GM12872 (cell line): ENCODE results near the gene SHANK1.

Source experiments
- CTCF ChIP-seq: IDR thresholded peaks from 3 replicates; pipeline ENCODE4 v1.5.1; 2011; ENCODE audit warnings: low read depth, mild to moderate bottlenecking, low read length, moderate library complexity; ENCODE audit not compliant: insufficient read depth

SHANK1 gene

GRCh38 chr19:50632151-50632835 lies 87.3 kb downstream of the SHANK1 start:
- TF ChIP-seq CTCF = no peak

- TF ChIP-seq CTCF = no peak
Measured at GRCh38 chr19:50629801-50630200, 89.8 kb downstream of the SHANK1 start.

GRCh38 chr19:50629194-50629593 lies 90.4 kb downstream of the SHANK1 start:
- TF ChIP-seq CTCF = no peak

GRCh38 chr19:50628551-50628950 lies 91.1 kb downstream of the SHANK1 start:
- TF ChIP-seq CTCF = no peak

GRCh38 chr19:50628146-50628545 lies 91.5 kb downstream of the SHANK1 start:
- no peak for TF ChIP-seq CTCF

GRCh38 chr19:50626795-50627194 lies 92.8 kb downstream of the SHANK1 start:
- no peak for TF ChIP-seq CTCF

GRCh38 chr19:50626011-50626410 lies 93.6 kb downstream of the SHANK1 start:
- TF ChIP-seq CTCF = no peak
